Neural progenitor cell (in vitro differentiated cells): Measurements from ENCODE around the gene TAC4. TPM values are rescaled to one million over a fixed set of nuclear protein-coding genes. Genes with fewer than 3 reads are reported as not detected.

ENCODE experiments used
- DNase-seq: peaks from one replicate; pipeline ENCODE4 v3.0.0-alpha.2; 2016; ENCODE audit warnings: low spot score
- H2AFZ ChIP-seq: fragments of 200-600 bp; sonication (generic); replicated peaks from 2 replicates; pipeline ENCODE4 v1.6.1; 2016; ENCODE audit warnings: antibody characterized with exemption
- H3F3A ChIP-seq: fragments of 200-600 bp; sonication (generic); 2 replicates; pipeline ENCODE4 v1.6.1; 2016; ENCODE audit warnings: antibody characterized with exemption, low read depth
- H3K27ac ChIP-seq: fragments of 200-600 bp; sonication (generic); 2 replicates; pipeline ENCODE4 v1.5.1; 2016; ENCODE audit warnings: mild to moderate bottlenecking
- H3K27me3 ChIP-seq: fragments of 200-600 bp; sonication (generic); 2 replicates; pipeline ENCODE4 v1.6.1; 2016; ENCODE audit warnings: mild to moderate bottlenecking, moderate library complexity
- H3K36me3 ChIP-seq: fragments of 200-600 bp; sonication (generic); 2 replicates; pipeline ENCODE4 v1.5.1; 2016
- H3K4me1 ChIP-seq: fragments of 200-600 bp; sonication (generic); 2 replicates; pipeline ENCODE4 v1.6.1; 2016; ENCODE audit warnings: mixed run types
- H3K4me2 ChIP-seq: fragments of 200-600 bp; sonication (generic); 2 replicates; pipeline ENCODE4 v1.6.1; 2016
- H3K4me3 ChIP-seq: fragments of 200-600 bp; sonication (generic); 2 replicates; pipeline ENCODE4 v1.5.1; 2016
- H3K79me2 ChIP-seq: fragments of 200-600 bp; sonication (generic); 2 replicates; pipeline ENCODE4 v1.6.1; 2016; ENCODE audit warnings: low read depth
- H3K9ac ChIP-seq: fragments of 200-600 bp; sonication (generic); 2 replicates; pipeline ENCODE4 v1.6.1; 2016
- H3K9me3 ChIP-seq: fragments of 200-600 bp; sonication (generic); 2 replicates; pipeline ENCODE4 v1.5.1; 2016; ENCODE audit warnings: low read depth
- H4K20me1 ChIP-seq: fragments of 200-600 bp; sonication (generic); 2 replicates; pipeline ENCODE4 v1.6.1; 2016; ENCODE audit warnings: low read depth
- H3K27ac Mint-ChIP-seq: 3 replicates; pipeline ENCODE4 v1.8.0; 2021; ENCODE audit warnings: mixed read lengths
- H3K27me3 Mint-ChIP-seq: 2 replicates; pipeline ENCODE4 v1.8.0; 2022; ENCODE audit warnings: low read depth, mild to moderate bottlenecking, inconsistent platforms, moderate library complexity, mixed read lengths; ENCODE audit not compliant: insufficient read depth
- H3K36me3 Mint-ChIP-seq: 3 replicates; pipeline ENCODE4 v1.8.0; 2021; ENCODE audit warnings: mixed read lengths
- H3K4me1 Mint-ChIP-seq: 3 replicates; pipeline ENCODE4 v1.8.0; 2021; ENCODE audit warnings: mixed read lengths
- H3K4me3 Mint-ChIP-seq: 3 replicates; pipeline ENCODE4 v1.8.0; 2021; ENCODE audit warnings: mild to moderate bottlenecking, moderate library complexity, mixed read lengths
- H3K9me3 Mint-ChIP-seq: 3 replicates; pipeline ENCODE4 v1.8.0; 2020; ENCODE audit warnings: mixed read lengths
- CTCF ChIP-seq: fragments of 200-600 bp; sonication (generic); IDR thresholded peaks from 2 replicates; pipeline ENCODE4 v1.5.1; 2017; ENCODE audit warnings: antibody characterized with exemption, mild to moderate bottlenecking
- EZH2 ChIP-seq: fragments of 200-600 bp; sonication (generic); IDR thresholded peaks from 2 replicates; pipeline ENCODE4 v1.6.1; 2017; ENCODE audit warnings: antibody characterized with exemption, mild to moderate bottlenecking, moderate library complexity
- EZH2phosphoT487 ChIP-seq: fragments of 200-600 bp; sonication (generic); IDR thresholded peaks from 2 replicates; pipeline ENCODE4 v1.6.1; 2017; ENCODE audit warnings: antibody characterized with exemption
- total RNA-seq: library from RNA; depleted of rRNA; stranded (reverse); fragments of >200 nt; gene quantifications from 2 replicates; pipeline ENCODE4 v1.2.3, GENCODE V29; 2015; ENCODE audit warnings: low replicate concordance

Gene TAC4
- total RNA-seq, 1 donor from 2014 or later: not detected

- no peak overlapping the region for H3K4me3 Mint-ChIP-seq
- TF ChIP-seq EZH2: no peak
- TF ChIP-seq CTCF: no peak
- TF ChIP-seq EZH2phosphoT487: no peak
- Histone ChIP-seq H2AFZ (no peak overlapping the region), H4K20me1 (peaks cover 5% of the 10 kb centered on the region), H3K4me1 (peaks cover 21% of the 10 kb centered on the region), H3K27me3 (no peaks in the 10 kb centered on the region), H3K9ac (no peak overlapping the region), H3F3A (peaks cover 12% of the 10 kb centered on the region), H3K79me2 (peaks cover 48% of the 10 kb centered on the region), H3K36me3 (peaks cover 27% of the 10 kb centered on the region), H3K4me2 (no peak overlapping the region), H3K4me3 (no peak overlapping the region), H3K27ac (no peak overlapping the region), H3K9me3 (no peaks in the 10 kb centered on the region)
- H3K27me3 Mint-ChIP-seq: peaks cover 3% of the 10 kb centered on the region
- peaks cover 17% of the 10 kb centered on the region for H3K4me1 Mint-ChIP-seq
- no peak overlapping the region for H3K27ac Mint-ChIP-seq
- peaks cover 36% of the 10 kb centered on the region for H3K36me3 Mint-ChIP-seq
- no peaks in the 10 kb centered on the region for H3K9me3 Mint-ChIP-seq
- DNase-seq: no peak
Measured at GRCh38 chr17:49821466-49821865, 26.4 kb downstream of the TAC4 start.

GRCh38 chr17:49820773-49821172, 27.1 kb downstream of the TAC4 start:
- Histone ChIP-seq H3K9ac (no peak overlapping the region), H3K27me3 (no peaks in the 10 kb centered on the region), H4K20me1 (peaks cover 5% of the 10 kb centered on the region), H3K4me3 (no peak overlapping the region), H3F3A (peaks cover 19% of the 10 kb centered on the region), H3K4me1 (peaks cover 28% of the 10 kb centered on the region), H2AFZ (no peak overlapping the region), H3K36me3 (peaks cover 27% of the 10 kb centered on the region), H3K27ac (peak overlapping the region; percentile 33), H3K9me3 (no peaks in the 10 kb centered on the region), H3K4me2 (no peak overlapping the region), H3K79me2 (peaks cover 52% of the 10 kb centered on the region)
- no peak for DNase-seq
- H3K4me1 Mint-ChIP-seq: peaks cover 24% of the 10 kb centered on the region
- no peak overlapping the region for H3K4me3 Mint-ChIP-seq
- H3K27ac Mint-ChIP-seq: no peak overlapping the region
- H3K36me3 Mint-ChIP-seq: peaks cover 32% of the 10 kb centered on the region
- H3K9me3 Mint-ChIP-seq: no peaks in the 10 kb centered on the region
- H3K27me3 Mint-ChIP-seq: peaks cover 3% of the 10 kb centered on the region
- TF ChIP-seq EZH2phosphoT487 (no peak), CTCF (no peak), EZH2 (no peak)

GRCh38 chr17:49819651-49820050, 28.2 kb downstream of the TAC4 start:
- DNase-seq: no peak
- H3K9ac ChIP-seq: no peak overlapping the region
- TF ChIP-seq EZH2: no peak
- TF ChIP-seq CTCF: no peak
- TF ChIP-seq EZH2phosphoT487: no peak
- no peaks in the 10 kb centered on the region for H3K9me3 Mint-ChIP-seq
- no peak overlapping the region for H3K27ac ChIP-seq
- H3K27me3 Mint-ChIP-seq: peaks cover 3% of the 10 kb centered on the region
- no peak overlapping the region for H3K4me3 Mint-ChIP-seq
- peaks cover 35% of the 10 kb centered on the region for H3K4me1 Mint-ChIP-seq
- H3K36me3 ChIP-seq: peaks cover 27% of the 10 kb centered on the region
- H3K4me1 ChIP-seq: peaks cover 39% of the 10 kb centered on the region
- no peak overlapping the region for H3K27ac Mint-ChIP-seq
- peaks cover 29% of the 10 kb centered on the region for H3K36me3 Mint-ChIP-seq
- no peaks in the 10 kb centered on the region for H3K27me3 ChIP-seq
- peaks cover 30% of the 10 kb centered on the region for H3F3A ChIP-seq
- no peaks in the 10 kb centered on the region for H3K9me3 ChIP-seq
- peaks cover 5% of the 10 kb centered on the region for H4K20me1 ChIP-seq
- no peak overlapping the region for H3K4me3 ChIP-seq
- H3K79me2 ChIP-seq: peaks cover 52% of the 10 kb centered on the region
- no peak overlapping the region for H2AFZ ChIP-seq
- H3K4me2 ChIP-seq: no peak overlapping the region
